Hematopoietic multipotent progenitor cell treated with erythropoietin and hydrocortisone succinate and interleukin-3 and kit ligand, for 17 days (in vitro differentiated cells): ENCODE results near the gene RPGR.
A peak's percentile ranks its signal among the peaks of the same experiment; 100 is the strongest.

Experiments
- DNase-seq: peaks from one replicate; pipeline ENCODE4 v3.0.0-alpha.2; 2015; ENCODE audit warnings: low spot score

RPGR gene

DNA sequence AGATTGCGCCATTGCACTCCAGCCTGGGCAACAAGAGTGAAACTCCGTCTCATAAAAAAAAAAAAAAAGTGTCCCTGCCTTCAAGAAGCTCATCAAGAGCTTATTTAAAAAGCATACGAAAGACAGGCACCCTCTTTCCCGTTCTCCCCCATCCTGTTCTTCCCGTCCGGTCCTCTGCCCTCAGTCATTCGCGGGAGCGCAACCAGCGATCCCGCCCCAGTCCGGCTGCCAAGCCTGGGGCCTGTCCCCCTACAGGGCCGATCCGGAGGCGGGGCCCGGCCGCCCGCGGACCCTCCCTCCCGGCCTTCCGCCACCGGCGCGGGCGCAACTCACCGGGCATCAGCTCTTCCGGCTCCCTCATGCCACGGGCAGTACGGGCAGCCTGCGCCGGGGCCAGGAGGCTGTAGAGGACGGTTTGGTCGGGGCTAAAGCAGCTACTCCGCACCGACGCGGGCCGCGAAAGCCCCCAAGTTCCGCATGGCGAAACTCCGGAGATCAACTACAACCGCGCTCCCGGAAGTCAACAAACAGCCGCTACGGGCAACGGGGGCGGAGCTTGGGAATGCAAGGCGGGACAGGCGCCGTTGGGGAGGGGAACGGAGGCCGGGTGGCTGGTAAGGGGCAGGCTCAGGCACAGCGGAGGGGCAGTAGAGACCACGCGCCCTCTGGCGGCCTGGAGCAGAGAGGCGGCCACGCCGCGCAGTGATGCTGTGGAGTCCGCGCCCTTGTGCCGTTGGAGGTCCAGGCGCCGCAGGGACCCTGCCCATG, at the start of gene RPGR:
RPGR (minus strand) TSS at position 503 of the 768 bp plus-strand sequence; CDS start at position 361, 142 bp downstream.
- DNase-seq, result peak; percentile 88

- DNase-seq, result no peak
Observed at GRCh38 chrX:38376747-38377146, 49.4 kb upstream of the RPGR start.

DNA sequence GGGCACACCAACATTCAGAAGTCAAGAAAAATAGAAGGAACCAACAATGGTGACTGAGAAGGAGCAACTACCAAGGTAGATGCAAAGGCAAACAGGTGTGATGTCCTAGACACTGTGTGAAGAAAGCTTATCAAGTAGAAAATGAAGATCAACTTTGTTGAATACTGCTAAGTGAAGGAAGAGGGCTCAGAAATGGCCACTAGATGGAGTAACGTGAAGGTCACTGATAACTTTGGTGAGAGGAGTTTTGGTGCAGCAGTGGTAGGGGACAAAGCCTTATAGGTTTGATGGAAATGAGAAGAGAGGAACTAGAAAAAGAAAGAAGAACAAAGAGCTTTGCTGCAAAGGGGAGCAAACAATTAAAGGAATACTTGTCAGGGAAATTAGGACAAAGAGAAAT, 48.6 kb upstream of the RPGR start:
- DNase-seq, result no peak

DNA sequence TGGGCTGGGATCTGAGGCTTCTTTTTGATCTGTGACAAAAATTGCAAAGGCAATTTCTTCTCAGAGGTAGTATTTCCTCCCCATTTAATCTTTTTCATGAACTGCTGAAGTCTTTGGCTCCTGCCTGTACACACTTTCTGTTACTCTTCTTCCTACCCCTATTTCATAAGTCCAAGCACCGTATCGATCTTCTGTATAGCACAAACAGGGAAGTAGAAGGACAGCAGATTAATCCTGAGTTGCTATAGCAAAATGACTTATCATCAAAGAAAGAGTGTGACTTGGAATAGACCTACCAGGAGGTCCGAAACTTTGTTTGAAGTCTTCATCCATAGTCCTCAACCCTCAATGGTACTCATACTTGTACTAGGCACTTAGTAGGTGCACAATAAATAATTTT, 47.1 kb upstream of the RPGR start:
- no peak for DNase-seq

GRCh38 chrX:38371641-38372040, 44.3 kb upstream of the RPGR start:
- no peak for DNase-seq

DNA sequence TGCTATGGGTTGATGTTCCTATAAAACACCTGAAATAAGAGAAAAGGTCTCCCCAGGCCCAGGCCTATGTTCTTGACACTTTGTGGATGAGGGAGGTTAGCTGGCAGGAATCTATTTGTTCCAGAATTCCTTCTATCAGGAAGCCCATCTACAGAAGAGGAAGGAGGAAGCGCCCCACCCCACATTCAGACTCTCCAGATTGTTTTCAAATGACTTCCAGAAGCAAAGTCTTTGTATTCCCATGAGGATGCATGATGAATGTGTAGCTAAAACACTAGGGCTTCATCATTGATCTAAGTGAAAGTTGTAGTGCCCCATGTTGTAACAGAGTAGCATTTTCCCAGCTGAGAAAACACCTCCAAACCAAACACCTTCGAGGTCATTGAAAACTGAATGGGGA, 41.5 kb upstream of the RPGR start:
- no peak for DNase-seq

- DNase-seq, result no peak
Observed at GRCh38 chrX:38365954-38366353, 38.6 kb upstream of the RPGR start.

DNA sequence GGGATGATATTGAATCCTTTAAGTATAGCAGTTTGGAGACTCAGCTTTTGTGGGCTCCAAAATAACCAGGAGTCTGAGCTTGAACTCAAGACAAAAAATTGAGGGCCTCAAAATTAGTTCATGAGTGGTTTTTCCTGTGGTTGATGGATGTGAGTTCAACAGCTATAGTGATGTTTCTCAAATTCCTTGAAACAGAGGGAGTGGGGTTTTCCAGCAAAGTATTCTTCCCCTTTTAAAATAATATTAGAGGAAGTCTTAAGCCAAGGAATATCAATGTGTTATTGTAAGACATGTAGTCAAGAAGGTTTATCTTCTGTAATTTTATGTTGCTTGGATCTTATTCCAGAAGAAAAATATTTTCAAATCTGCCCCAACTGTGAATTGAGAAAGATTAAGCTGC, 35.7 kb upstream of the RPGR start:
- no peak for DNase-seq

DNA sequence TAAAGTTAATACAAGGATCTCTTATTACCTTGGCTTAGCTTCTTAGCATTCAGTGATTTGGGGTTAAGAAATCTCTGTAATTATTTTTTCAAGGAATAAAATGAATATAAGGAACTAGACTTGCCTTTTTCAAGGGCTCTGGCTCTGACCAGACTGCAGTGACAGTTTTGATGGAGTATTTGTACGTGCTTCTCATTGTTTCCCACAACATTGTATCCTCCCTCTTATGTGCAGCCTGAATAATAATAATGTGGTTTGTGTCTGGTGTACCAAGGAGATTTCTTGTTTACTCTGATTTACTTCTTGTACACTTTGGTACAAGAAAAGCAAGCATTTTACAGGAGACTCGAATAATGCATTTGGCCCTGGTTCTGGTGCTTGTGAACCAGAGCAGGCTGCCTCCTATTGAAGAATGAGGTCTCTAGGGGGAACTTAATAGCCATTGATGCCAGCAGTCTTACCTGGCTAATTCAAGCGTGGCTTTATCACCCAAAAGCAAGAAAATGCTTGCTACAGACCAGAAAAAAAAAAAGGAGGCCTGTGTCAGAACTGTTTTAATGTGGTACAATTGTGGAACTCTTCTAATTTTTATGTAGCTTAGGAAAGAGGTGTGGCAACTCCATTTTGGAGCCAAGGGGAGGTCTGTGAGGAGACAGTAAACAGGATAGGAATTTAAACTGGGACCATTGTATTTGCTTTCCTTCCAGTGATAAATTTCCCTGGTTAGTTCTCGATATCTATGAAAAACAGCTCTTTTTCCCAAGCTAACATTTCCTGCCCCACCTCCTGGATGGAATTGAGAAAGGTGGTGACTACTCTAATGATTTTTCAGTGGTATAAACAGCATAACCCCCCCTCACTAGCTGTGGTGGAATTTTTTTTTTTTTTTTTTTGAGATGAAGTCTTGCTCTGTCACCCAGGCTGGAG, 30.7 kb upstream of the RPGR start:
- DNase-seq, result no peak

- DNase-seq, result no peak
Observed at GRCh38 chrX:38356401-38356800, 29.1 kb upstream of the RPGR start.

DNA sequence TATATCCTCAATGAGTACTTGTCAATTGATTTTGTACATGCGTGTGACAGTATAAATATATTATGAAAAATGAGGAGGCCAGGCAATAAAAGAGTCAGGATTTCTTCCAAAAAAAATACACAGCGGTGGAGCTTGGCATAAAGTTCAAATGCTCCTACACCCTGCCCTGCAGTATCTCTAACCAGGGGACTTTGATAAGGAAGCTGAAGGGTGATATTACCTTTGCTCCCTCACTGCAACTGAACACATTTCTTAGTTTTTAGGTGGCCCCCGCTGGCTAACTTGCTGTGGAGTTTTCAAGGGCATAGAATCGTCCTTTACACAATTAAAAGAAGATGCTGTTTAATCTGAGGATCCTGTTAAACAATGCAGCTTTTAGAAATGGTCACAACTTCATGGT, 25.1 kb upstream of the RPGR start, which contains the start of gene OTC:
OTC (plus strand) TSS at position 243 of the 400 bp plus-strand sequence; CDS start at position 336, 93 bp downstream.
- DNase-seq, result no peak

GRCh38 chrX:38351346-38351745, 24.0 kb upstream of the RPGR start:
- no peak for DNase-seq

DNA sequence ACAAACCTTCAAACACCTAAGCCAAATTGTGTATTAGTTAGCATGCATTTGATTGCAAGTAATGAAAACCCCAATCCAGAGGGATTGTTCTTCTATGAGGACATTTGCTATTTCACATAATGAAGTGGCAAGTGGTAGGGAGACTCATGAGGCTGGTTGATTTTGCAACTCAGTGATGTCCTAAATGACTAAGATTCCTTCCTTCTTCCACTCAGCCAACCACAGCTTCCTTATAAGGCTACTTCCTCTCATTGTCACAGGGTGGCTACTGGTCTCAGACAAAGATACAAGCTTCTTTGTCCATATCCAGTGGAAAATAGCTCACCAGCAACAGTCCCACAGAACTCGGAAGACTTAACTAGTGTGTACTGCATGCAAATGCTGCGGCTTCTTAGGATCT, 19.8 kb upstream of the RPGR start:
- no peak for DNase-seq

DNA sequence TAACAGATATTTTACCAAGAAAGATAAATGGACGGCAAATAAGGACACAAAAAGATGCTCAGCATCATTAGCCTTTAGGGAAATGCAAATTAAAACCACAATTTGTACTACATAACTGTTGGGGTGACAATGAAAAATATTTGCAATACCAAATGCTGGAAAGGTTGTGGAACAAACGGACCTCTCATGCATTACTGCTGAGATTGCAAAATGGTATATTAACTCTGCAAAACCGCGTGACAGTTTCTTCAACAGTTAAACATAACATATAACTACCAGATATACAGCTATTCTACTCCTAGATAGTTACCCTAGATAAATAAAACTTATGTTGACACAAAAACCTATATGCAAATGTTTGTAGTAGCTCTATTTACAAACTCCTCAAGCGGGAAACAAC, 18.8 kb upstream of the RPGR start:
- DNase-seq, result no peak

DNA sequence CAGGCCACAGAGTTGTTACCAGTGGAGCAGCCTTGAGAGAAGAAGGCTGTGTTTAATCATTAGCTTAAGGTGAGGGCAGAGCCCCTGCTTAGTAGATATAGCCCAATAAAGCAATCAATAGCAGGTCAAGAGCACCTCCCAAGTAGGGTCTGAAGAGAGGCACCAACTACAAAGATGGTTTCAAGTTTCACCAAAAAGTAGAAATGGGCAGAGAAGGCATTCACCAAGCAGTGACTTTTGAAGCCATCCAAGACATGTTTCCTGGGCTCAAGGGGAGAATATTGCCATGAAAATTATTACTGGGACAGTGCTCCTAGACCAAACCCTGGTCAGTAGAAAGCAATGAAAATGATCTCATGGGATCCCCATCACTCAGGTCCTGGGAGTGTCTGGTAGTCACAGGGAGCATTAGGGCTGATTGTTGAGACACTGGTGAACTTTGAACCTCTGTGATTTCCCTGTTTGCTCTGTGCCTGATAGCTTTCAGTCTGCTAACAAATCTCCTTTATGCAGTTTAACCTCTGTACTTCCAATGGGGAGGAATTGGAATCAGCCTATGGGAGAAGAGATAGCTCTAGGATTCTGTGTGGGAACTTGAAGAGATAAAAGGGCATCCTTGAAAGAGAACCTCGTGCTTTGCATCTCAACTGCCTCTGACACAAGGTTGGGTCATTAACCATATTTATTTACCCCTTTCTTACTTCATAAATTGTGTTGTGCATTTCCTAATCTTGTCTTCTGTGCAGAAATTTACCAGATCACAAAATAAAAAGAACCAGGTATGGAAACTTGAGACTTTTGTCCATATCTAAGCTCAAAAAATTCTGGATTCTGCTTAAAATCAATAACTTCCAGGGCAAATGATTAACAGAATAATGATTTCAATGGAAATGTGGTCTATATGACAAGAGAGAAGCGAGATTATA, 15.8 kb upstream of the RPGR start:
- DNase-seq, result no peak

DNA sequence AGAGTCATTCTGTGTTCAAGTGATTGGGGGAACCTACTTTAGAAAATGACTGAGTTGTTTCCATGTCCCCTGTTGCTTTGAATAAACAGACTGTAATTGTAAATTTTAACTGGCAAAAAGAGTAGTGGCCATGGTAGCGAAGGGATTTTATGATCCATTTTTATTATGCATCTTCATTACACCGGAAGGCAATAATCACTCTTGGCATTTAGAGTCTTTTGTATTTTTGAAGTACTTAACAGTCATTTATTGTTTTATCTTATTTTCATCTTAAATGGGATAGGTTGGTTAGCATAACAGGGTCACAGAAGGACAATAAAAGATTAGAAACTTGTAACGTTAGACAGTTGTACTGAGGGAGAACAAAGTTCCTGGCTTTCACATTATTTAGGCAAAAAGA, 14.1 kb upstream of the RPGR start:
- DNase-seq, result no peak

- DNase-seq, result no peak
Observed at GRCh38 chrX:38336538-38337240, 9.4 kb upstream of the RPGR start.

GRCh38 chrX:38335382-38335781, 8.1 kb upstream of the RPGR start:
- DNase-seq, result no peak

GRCh38 chrX:38332505-38332904, 5.2 kb upstream of the RPGR start:
- no peak for DNase-seq

DNA sequence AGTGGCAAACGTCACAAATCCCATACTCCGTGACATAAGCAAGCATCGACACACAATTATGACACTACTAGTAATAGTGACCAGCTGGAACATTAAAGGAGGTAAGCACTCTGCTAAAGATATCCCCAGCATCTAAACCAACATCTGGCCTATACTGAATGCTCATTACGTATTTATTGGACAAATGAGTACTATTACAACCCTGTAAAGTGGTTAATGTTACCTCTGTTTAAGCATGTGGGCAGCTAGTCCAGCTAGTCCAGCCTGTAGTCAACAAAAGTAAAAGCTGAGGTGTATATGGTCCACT, 419 bp upstream of the RPGR start:
- no peak for DNase-seq

DNA sequence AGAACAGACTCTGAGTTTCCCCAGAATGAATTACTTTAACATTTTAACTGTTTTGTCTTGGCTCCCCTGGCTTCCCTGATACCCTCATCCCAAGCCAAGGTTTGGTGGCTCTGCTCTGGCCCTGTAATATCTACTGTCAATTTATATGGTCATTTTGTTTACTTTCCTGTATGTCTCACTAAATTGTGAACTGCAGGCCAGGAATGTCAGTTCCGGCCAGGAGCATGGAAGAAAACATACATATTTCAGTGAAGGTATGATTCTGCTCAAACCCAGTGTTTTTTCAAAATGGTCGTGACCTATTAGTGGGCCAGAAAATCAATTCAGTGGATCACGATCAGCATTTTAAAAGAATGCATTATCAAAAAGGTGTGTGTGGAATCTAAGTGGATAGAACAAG, 1.2 kb downstream of the RPGR start:
- DNase-seq, result no peak

GRCh38 chrX:38320819-38321218, 6.5 kb downstream of the RPGR start:
- no peak for DNase-seq
